SK-N-DZ (cell line): ENCODE results near the gene PDE3A.
A peak's percentile ranks its signal among the peaks of the same experiment; 100 is the strongest.
"Not testable (repeated sequence)": the region's sequence is repeated elsewhere in the genome, so short reads cannot be mapped to it uniquely, and the experiment has no call there.

ENCODE experiments used
- DNase-seq: peaks from one replicate; pipeline ENCODE4 v3.0.0-alpha.2; 2015; ENCODE audit warnings: low spot score

PDE3A gene

DNA sequence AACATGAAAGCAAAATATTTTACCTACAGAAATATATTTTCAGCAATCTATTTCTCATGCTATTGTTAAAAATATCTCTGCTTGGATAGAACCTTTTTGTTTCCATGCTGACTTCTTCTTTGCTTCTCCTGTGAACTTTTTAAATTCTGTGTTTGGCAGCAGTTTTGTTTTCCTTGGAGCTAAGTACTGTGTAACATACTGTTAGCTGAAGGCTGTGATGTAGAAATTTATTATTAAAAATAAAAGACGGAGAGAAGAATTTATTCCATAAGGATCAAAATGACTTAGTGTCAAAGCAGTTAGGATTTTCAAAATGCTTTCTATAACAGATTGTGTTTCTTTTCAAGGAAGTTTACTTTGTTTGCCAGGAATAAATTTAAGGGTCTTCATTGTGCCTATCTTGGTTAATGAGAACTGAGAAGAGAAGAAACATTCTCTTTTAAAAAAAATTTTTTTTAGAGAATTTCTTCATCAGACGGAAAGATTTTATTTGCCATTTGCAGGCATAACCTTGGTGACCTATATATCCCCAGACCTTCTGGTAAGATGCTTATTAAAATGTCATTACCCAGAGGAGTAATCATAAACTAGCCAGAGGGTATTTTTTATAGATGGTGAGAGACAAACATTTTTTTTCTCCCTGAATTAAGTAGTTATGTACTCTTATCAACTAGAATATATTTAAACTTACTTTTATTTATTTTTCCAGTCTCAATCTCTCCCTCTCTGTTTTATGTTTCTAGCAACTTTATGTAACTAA, 179.7 kb downstream of the PDE3A start:
- no peak for DNase-seq

DNA sequence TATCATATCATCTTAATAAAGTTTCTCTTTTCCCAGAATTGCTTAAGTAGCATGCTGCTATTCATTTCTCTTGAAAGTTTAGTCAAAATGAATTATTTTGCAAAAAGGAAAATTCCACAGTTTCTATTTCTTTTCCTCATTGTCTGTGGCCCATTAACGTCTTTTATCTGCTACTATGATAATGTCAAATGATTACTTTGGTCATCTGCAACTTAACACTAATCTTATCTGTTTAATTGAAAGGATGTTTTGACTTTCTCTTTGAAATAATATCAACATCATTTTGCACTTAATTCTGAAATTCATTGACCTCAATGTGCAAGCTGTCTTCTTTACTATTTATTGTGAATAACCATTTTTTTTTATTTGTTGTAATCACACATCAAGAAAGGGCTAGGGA, 180.3 kb downstream of the PDE3A start:
- no peak for DNase-seq

DNA sequence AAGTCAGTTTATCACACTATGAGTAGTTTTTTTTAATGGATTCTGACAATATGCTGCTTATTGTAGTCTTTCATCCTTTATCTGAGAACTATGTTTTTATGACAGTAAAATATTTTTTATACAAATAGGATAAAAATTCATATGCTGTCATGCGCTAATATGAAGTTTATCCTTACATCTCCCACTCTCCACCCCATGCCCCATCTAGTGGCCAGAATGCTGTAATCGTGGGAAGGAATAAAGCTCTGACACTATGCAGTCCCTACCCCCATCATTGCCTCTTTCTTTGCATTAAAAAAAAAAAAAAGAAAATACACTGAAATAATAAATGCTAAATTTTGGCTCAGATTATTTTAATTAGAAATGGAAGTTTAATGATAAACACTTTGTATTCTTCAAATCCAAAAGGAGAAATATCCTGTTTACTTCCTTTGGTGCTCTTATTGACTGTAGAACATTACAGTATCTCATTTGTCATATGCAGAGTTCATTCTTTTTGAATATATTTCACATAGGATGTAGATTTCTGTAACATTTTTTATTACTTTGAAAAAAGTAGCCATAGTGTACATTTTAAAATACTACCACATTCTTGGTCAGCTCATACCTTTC, 180.9 kb downstream of the PDE3A start:
- DNase-seq = peak; percentile 45

DNA sequence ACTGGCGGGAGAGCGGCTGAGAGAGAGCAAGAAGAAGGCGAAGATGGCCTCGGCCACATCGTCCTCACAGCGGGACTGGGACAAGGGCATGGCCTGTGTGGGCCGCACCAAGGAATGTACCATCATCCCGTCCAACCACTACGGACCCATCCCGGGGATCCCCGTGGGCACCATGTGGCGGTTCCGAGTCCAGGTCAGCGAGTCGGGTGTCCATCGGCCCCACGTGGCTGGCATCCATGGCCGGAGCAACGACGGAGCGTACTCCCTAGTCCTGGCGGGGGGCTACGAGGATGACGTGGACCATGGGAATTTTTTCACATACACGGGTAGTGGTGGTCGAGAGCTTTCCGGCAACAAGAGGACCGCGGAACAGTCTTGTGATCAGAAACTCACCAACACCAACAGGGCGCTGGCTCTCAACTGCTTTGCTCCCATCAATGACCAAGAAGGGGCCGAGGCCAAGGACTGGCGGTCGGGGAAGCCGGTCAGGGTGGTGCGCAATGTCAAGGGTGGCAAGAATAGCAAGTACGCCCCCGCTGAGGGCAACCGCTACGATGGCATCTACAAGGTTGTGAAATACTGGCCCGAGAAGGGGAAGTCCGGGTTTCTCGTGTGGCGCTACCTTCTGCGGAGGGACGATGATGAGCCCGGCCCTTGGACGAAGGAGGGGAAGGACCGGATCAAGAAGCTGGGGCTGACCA, 183.6 kb downstream of the PDE3A start:
- DNase-seq = not testable (repeated sequence)

DNA sequence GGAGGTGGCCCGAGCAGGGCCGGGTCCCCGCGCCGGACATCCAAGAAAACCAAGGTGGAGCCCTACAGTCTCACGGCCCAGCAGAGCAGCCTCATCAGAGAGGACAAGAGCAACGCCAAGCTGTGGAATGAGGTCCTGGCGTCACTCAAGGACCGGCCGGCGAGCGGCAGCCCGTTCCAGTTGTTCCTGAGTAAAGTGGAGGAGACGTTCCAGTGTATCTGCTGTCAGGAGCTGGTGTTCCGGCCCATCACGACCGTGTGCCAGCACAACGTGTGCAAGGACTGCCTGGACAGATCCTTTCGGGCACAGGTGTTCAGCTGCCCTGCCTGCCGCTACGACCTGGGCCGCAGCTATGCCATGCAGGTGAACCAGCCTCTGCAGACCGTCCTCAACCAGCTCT, 184.2 kb downstream of the PDE3A start:
- DNase-seq = not testable (repeated sequence)

DNA sequence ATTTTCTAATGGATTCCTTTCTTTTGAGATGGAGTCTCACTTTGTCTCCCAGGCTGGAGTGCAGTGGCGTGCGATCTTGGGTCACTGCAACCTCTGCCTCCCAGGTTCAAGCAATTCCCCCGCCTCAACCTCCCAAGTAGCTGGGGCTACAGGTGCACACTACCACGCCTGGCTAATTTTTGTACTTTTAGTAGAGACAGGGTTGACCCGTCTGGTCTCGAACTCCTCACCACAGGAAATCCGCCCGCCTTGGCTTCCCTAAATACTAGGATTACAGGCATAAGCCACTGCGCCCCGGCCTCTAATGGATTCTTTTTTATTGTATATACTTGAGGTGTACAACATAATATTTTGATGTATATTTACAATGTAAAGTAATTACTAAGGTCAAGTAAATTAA, 186.7 kb downstream of the PDE3A start:
- DNase-seq = no peak

DNA sequence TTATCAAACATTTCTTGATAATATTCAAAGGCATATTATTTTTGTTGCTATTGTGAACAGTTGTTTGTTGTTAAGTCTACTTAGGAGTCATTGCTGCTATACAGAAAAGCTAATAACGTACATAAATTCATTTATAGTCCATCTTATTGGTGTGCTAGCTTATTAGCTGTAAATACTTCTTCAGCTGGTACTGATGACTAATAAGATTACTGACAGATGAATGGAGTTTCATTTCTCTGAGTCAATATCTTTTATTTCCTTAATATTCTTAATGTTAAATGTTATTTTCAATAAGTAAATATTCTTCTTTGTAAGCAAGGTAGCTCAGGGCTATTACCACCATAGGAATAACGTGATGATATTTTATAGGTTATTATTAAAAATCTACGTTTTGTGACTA, 187.4 kb downstream of the PDE3A start:
- no peak for DNase-seq

DNA sequence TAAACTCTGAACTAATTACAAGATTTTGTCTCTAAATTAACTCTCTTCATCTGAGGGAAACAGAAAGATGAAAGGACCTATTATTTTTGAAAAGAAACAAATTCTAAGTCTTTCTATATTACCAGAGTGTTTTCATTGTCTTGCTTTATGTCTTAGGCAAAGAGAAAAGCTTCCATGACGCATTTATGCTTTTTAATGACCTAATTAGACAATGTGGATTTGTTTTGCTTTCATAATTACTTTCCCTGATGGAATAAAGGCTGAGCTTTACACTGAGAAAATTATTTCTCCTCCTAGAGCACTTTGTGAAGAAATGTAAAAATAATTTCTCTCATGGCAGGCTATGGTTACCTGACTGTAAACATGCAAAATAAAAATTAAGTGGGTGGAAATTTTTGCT, 188.8 kb downstream of the PDE3A start:
- no peak for DNase-seq

DNA sequence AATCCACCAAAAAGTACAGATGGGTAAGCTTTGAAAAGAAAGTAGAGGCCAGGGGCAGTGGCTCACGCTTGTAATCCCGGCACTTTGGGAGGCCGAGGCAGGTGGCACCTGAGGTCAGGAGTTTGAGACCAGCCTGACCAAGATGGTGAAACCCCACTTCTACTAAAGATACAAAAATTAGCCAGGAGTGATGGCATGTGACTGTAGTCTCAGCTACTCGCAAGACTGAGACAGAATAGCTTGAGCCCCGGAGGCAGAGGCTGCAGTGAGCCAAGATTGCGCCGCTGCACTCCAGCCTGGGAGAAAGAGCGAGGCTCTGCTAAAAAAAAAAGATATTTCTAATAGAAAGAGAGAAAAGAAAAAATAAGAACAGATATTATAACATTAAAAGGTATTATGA, 192.6 kb downstream of the PDE3A start:
- no peak for DNase-seq

DNA sequence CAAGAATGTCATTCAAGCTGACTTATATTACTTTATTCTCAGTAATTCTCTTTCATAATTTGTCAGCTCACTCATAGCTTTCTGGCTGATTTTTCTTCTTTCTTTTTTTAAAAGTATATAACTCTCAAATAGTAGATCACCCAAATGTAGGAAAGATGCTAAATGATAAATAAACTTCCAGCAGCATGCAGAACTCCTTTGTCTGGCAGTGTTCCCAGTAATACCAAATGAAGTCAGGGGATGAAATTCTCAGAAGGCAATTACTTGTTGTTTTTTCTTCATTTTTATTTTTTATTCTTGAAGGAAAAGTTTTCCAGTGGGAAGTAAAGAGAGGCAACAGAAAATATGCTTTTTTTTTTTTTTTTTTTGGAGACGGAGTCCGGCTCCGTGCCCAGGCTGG, 193.5 kb downstream of the PDE3A start:
- DNase-seq = no peak

DNA sequence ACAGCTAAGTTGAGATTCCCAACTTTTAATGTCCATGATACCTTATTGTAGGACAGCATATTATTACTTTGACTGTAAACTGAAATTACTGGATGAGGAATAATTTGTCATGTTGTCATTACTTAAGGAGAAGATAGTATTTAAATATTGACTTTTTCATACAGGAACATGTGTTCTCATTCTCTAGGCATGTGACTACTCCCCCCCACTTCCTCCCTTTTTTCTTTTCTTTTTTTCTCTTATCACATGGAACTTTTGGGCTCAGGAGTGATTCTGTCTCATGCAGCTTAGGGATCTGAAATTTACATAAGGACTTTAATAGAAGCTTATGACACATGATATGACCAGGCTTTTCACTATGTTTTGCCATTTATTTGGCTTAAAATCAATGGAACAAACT, 199.1 kb downstream of the PDE3A start:
- DNase-seq = no peak

DNA sequence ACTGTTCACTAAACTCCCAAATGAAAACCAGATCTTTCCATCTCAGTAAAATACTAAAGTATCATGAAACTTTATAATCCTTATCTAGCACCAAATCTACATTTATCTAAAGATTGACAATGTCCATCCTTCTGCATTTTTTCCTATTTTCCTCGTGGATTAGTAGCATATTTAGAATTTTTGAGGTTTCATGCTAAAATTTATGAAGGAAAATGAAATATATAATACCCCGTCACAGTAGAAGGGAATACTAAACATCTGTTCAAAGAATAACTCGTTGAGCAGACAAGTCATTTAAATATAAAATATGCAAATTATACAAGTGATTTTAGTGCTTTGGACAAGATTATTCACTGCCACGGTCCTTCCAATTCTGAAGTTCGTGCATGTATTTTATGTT, 204.1 kb downstream of the PDE3A start:
- no peak for DNase-seq

DNA sequence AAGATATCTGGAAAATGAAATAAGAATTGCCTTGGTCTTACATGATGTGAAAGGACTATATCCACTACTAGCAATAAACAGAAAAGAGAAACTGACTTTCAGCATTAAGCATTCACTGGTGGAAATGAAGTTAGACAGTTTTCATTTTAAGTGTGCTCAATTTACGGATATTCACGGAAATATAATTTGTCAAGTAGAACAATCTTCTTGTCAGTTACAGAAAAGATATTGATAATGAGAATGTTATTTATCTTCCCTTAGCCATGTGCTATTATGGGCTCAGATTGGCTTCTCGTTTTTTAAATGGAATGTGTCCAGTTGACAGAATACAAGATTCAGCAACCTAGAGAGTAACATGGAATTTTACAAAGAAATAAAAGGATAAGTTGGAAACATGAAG, 208.2 kb downstream of the PDE3A start:
- no peak for DNase-seq

DNA sequence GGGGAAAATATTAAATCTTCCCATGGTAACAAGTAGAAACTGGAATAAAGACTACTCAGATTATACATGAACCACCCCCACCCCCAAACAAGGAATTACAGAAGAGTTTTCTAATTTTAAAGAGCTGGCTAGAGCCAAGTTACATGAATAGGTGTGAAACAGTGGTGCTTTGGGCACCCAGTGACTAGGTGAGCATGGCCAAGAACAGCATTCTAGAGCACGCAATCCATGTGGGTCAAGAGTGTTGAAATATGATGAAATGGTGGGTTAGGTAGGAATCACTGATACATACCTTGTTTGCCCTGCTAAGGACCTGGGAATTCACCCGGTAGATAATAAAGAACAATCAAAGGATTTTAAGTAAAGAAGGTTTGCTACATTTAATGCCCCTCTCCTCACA, 208.7 kb downstream of the PDE3A start:
- DNase-seq = no peak

DNA sequence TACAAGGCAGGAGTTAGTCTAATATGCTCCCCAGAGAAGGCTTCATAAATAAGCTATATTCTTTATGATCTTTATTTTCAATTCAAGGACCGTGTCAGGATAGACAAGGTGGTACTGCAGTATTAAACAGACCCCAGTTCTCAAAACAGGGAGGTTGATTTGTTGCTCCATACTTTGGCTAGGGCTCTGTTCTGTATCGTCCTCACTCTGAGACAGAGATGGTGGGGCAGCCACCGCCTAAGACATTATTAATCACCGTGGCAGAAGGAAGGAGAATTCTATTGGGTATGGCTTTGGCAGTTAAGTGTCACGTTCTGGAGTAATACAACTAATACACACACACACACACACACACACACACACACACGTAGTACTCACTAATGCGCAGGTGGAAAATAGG, 209.8 kb downstream of the PDE3A start:
- DNase-seq = no peak

DNA sequence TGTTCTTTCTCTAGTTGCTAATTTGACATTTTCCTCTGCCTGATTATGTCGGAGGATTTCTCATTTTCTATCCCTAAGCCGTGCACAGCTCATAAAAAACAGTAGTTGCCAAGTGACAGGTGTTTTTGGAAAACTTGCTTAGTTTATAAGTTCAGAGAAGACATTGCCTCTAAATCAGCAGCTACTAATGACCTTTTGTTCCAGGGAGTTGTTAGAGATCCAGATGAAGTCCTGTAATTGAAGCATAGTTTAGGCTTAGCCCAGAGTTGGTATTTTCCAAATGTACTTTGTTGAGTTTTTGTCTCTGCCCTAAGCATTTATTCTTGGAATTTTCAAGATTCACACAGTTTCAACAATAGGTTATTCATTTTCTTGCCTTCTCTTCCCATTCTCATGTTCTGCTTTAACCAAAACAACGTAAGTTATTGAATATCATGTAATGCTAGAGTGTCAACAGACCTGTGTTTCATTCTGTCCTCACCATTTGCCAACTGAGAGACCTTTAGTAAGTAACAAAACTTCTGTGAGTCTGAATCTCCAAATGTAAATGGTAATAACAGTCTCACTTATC, 216.8 kb downstream of the PDE3A start:
- DNase-seq = no peak

DNA sequence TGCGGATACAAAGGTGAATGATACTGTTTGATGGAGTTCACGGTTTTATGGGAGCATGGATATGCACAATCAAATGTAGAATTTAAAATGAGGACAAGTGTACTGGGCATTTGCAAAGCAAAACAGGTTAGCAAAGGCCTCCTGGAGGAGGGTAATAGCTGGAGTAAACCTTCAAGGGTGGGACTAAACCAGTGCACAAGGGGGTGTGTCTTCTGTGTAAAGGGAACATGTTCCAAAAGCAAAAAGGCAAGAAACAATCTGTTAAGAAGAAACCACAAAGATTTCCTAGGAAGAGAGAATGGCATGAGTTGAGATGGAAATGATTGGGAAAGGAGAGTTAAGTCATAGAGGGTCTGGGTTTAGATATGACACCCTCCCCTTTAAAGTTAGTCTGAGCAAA, 217.6 kb downstream of the PDE3A start:
- DNase-seq = no peak

DNA sequence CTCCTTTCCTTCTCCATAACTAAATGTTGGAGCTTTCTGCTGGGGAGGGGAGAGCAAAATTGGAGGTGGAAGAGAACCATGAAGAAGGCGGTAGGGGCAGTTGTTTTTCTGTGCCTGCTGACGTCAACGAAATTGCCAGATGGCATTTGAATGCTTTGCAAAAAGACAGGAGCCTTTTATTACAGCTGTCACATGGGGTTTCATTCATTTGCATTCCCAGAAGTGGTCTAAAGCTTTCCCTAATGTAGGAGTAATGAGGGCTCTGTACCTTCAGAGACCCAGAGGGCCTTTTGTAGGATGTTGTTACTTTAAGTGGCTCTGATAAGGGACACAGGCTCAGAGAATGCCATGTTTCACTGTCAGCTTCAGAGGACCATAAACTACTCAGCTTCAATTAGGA, 219.7 kb downstream of the PDE3A start:
- peak; percentile 96 for DNase-seq

DNA sequence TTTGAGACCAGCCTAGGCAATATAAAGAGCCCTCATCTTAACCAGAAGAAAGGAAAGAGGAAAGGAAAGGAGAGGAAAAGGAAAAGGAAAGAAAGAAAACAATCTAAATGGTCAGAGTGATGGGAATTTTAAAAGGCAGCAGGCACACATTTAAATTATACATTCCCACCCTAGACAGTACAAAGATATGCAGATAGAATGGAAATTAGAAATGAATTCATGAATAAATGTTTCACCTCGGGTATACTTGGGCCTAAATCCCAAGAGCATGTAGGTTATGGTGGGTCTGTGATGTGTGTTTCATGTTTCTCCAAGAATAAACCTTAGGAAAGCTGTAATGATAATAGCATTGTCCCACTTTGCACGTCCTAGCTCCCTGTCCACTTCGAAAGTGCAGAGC, 222.2 kb downstream of the PDE3A start:
- no peak for DNase-seq

DNA sequence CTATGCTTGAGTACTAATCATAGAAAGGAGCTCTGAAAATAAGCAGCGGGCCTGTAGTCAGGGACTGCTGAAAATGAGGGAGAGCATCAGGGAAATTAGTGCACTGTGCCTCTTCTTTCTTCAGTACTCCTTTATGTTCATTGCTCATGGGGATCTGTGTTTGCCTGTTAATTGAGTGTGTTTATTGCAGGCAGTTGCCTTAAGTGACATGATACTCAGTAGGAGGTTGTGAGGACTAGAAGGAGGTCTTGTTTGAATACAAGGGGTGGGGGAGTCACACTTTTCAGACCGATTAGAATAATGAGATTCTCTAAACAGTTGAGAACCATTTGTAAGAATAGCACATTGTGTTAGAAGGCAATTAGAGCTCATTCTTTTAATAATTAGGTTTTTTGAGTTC, 224.2 kb downstream of the PDE3A start:
- no peak for DNase-seq

DNA sequence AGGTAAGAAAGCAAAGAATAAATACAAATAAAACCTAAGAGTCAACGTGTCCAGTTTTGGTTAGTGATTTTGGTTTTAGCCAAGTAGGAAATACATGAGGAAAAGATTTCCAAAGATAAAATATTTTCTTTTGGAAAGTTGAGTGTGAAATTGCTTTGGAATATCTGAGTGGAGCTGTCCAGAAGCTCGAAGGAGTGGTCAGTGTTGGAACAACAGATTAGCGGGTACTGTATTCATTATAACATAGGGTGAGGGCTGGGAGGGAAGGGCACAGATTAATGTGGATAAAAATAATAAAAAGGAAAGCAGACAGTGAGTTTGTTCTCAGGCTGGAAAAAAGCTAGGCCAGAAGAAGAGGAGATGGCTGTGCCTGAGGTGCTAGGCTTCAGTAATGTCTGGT, 225.3 kb downstream of the PDE3A start:
- DNase-seq = no peak

DNA sequence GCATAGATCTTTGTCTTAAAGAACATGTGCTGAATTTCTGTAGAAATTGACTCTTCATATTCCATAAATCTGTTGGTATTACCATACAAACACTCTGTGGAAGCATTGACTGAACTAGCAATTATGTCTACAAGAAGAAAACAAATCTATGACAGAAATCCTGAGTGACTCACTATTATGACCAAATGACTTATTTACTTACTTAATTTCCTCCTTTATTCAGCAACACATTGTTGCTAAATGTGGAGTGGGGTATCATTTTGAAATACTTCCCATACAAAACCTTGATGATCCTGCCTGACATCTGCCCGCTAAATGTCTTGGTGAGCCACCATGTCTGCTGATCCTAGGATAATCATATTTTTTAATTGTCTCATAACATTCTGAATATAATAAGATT, 227.7 kb downstream of the PDE3A start:
- no peak for DNase-seq

DNA sequence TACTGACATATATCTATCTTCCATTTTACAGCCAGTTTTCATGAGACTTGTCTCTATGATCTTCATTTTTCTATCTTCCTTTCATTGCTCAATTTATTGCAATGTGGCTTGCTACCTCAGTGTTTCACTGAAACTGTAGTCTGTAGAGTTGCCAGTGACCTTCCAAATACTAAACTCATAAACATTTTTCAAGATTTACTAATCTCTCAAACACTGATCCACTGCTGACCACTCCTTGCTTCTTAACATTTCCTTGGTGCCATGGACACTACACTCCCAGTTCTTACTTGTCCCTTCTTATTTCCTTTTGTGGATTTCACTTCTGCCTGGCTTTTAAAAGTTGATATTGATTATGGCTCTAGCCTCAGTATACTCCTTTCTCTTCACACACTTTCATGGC, 231.4 kb downstream of the PDE3A start:
- no peak for DNase-seq
